ENCODE results near the gene SP110. TPM values are rescaled to one million over a fixed set of nuclear protein-coding genes. Genes with fewer than 3 reads are reported as not detected.

Gene SP110
- total and polyA plus RNA-seq, 2 experiments from 2014 or later: 2.3 to 8.2 TPM

- TF ChIP-seq ZNF462 (CRISPR knock-in tag; IDR thresholded peaks at IDR 0.05): no peak
Measured at GRCh38 chr2:230230496-230231200, 10.9 kb upstream of the SP110 start (continued).

- DNase-seq (ENCODE audit: low spot score) (peak; percentile 53), ATAC-seq (peak; percentile 36; the same call in 1 of the 3 replicates)
- Histone ChIP-seq H3K79me2 (replicated peaks; ENCODE audit: insufficient read depth) (no peaks in the 10 kb centered on the region), H3F3A (replicated peaks; ENCODE audit: low read depth) (no peaks in the 10 kb centered on the region), H3K9me2 (ENCODE audit: insufficient read depth) (no peaks in the 10 kb centered on the region), H3K4me1 (ENCODE audit: insufficient read depth) (0 out of 2 replicates have a peak, but pooled peaks cover 8% of the 10 kb centered on the region), H3K27ac (ENCODE audit: low read depth) (peak overlapping the region; percentile 46), H3K27me3 (ENCODE audit: insufficient read depth) (no peaks in the 10 kb centered on the region), H3K36me3 (ENCODE audit: insufficient read depth) (no peaks in the 10 kb centered on the region), H3K4me3 (no peak overlapping the region), H3K4me2 (no peak overlapping the region), H2AFZ (peak overlapping the region; percentile 54; the same call in 1 of the 2 replicates), H4K20me1 (replicated peaks; ENCODE audit: insufficient read depth) (no peaks in the 10 kb centered on the region)
- Mint-ChIP-seq H3K27ac (peak overlapping the region; percentile 92), H3K4me3 (no peak overlapping the region), H3K4me1 (peaks cover 9% of the 10 kb centered on the region; the same call in 2 of the 3 replicates), H3K27me3 (ENCODE audit: insufficient read depth, low read depth, poor library complexity) (peaks cover 3% of the 10 kb centered on the region), H3K9me3 (peaks cover 19% of the 10 kb centered on the region), H3K36me3 (ENCODE audit: low read depth) (peaks cover 17% of the 10 kb centered on the region)
- no peak for TF ChIP-seq CTCF (conservative IDR thresholded peaks at IDR 0.05; ENCODE audit: low read depth in 2 of 2)
- 0 out of 2 replicates have a peak, but pooled peaks have one; percentile 21 for TF ChIP-seq ETS1 (IDR thresholded peaks at IDR 0.05)
- TF ChIP-seq EZH2phosphoT487 (IDR thresholded peaks at IDR 0.05; ENCODE audit: unreplicated experiment): no peak
- TF ChIP-seq CREB1 (CRISPR knock-in tag; IDR thresholded peaks at IDR 0.05; ENCODE audit: low read depth): no peak
- no peak for TF ChIP-seq REST (IDR thresholded peaks at IDR 0.05; ENCODE audit: unreplicated experiment)
Measured at GRCh38 chr2:230230087-230230486, 10.3 kb upstream of the SP110 start.

All from GM23338 (cell line).